Measurements from ENCODE around the gene PACSIN1.

PACSIN1 gene

DNA sequence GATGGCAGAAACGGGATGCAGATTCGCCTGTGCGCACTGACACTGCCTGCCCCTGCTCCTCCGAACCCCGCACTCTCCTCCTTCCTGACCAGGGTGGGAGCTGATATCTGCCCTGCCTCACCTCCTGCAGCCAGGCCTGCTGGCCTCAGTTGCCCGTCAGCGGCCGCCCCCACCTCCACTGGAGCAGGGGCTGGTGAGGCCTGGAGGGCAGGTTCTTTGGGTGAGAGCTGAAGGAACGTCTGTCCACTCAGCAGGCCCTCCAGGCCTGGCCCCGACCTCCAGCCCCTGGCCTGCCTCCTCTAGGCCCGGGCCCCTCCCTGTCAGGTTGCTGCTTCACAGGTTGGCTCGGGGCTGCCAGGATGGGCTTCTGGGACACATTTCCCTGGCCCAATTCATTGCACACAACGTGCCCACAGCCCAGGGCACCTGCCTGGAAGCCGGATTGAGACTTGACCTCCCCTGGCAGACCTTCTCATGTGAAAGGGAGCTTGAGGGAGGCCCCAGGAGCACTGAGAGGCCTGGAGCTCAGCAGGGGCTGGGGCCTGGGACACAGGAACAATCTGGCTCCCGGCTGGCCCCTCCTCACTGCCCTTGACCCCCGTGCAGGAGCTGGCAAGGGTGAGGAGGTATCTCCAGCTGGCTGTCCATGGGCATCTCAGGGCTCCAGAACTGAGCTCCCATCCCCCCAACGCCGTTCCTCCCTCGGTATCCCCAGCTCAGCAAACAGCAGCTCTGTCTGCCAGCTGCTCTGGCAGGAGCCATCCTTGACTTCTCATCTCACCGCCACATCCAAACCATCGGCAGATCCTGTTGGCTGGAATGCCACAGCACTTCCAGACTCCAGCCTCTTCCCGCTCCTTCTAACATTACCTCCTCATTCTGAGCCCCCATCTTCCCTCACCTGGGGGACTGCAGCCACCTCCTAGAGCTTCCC is 50.8 kb downstream of the PACSIN1 start:
- no peak for DNase-seq

DNA sequence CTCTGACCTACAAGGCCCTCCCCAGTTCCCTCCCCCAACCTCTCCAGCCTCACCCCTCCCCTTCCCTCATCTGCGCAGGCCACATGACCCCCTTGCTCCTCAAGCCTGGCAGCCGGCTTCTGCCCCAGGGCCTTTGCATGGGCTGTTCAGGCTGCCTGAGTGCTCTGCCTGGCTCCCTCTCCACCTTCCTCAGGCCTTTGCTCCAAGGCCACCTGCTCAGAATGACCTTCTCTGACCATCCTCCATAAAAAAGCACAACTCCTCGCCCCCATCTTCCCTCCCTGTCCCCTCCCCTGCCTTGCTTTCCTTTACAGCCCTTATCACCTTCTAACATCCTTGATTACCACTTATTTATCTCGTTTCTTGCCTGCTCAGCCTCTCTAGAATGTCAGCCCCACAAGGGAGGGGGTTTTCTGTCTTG is 51.6 kb downstream of the PACSIN1 start:
- DNase-seq: no peak

DNA sequence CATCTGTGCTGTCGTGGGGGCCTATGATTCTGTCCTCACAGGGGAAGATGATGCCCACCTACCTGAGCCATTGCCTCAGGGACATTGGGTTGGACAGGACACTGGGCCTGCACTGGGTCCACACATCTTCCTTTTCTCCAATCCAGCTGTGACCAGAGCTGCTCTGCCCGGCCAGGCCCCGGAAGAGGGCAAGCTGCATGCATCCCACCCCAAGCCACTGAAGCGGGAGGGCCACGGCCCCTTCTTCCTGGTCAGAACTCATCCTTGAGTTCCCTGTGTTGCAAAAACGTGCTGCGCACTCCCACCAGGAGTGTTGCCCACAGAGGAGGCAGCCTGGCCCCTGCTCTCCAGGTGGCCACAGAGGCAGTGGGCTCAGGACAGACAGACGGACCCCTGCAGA is 52.1 kb downstream of the PACSIN1 start:
- DNase-seq: no peak

DNA sequence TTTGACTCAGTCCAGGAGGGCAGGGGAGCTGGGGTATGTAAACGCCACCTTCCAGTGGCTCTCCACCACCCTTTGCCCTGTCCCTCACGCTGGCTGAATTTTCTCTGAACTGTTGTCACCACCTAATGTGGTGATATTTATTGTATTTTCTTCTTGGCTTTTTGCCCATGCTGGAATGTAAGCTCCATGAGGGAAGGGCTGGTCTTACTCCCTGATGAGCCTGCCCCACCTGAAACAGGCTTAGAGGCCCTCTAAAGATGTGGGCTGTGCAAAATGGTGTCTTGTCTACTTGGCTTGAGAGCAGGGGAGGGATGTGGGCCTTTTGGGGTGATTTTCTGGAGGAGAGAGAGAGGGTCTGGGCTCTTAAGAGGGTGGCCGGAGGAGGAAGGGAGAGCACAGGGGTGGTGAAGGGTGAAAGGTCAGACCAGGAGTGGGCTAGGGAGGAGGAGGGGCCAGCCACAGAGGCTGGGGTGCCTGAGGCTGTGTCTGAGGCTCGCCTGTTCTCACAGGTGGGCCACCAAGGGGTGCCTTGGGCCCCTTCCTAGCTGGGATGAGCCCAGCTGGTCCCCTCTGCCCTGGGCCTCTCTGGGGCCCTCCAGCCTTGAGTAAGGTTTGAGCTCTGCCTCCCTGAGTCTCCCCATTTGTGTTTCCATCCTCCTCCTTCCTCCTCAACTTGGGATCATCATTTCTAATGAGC is 52.9 kb downstream of the PACSIN1 start:
- DNase-seq: no peak

DNA sequence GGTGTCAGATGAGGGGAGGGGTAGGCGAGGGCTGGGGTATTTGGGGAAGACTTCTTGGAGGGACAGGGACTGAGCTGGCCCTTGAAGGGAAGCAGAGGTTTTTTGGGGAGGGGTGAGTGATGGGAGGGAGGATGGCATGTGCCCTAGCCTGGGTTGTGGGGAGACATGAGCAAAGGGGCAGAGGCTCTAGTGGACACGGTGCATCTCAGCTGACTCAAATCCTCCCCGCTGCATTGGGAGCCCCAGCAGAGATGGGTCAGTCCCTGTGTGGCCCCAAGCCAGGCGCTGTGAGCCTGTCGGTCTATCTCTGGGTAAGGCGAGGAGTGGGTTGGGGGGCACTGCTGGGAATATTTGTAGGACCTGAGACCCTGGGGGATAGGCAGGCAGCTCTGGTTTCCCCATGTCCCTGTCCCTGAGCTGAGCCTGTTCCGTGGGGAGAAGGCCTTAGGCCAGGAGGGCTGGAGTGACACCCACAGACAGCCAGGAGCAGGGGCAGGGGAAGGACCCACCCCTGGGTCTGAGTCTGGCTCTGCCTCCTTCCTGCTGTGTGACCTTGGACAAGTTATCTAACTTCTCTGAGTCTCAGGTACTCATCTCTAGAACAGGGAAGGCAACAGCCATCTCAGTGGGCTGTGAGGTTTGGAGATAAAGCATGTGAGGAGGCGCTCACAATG is 54.2 kb downstream of the PACSIN1 start:
- no peak for DNase-seq

DNA sequence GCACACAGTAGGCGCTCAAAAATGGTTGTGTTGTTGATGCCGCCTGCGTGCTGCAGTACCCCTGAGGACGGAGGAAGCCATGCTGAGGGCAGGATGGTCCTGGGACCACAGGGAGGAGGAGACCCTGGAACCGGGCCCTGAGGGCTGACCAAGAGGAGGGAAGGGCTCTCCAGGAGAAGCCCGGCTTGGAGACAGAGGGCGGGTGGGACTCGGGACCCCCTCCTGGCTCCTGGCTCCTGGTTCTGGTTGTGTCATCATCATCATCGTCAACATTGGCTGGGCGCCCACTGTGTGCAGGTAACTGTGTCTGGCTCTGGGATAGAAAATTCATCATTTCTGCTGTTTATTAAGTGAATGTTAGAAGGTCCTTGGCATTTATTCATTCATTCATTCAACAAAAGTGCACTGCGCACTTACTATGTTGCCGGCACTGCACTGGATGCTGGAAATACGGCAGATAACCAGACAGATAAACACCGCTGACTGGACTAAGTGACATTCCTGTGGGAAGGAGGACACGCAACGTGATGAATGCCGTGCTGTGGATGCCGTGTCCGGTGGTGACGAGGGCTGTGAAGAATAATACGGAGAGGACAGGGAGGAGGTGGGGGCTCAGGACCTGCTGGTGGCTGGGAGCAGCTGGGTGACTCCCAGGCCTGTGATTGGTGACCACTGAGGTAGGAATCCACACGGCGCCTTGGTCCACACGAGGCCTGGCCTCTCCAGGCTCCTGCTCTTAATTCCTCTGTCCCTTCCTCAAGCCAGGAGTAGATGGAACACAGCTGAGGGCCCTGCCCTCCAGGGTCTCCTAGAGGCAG is 55.0 kb downstream of the PACSIN1 start:
- DNase-seq: no peak

DNA sequence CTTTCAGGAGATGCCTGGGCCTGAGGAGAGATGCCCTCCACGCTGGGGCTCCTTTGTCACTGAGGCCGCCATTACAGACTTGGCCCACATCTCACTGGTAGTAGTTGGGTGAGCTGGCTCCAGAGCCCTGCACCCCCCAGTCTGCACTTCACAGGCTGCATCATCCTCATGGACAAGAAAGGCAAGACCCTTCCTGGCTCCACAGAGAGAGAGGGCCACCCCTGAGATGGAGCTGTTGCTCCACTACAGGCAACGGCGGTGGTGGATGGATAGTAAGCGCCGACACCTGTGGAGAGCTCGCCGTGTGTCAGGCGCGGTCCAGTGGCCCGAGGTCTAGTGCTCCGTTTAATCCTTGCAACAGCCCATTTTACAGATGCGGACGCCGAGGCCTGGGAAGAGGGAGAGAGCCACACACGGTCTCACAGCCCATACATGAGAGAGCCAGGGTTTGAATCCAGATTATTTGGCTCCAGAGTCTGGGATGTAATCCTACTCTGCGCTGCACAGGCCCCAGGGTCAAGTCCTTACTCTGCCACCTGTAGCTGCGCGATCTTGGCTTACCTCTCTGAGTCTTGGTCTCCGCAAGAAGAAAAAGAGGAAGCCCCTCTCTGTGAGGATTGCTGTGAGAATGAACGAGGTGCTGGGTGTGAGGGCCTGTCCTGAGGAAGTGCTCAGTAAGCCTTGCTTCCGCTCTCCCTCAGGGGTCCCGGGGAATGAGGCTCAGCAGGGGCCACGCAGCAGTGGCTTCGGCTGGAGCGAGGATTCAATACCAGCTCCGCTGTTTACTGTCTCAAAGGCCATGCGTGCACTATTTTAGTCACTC is 55.8 kb downstream of the PACSIN1 start:
- DNase-seq: no peak

DNA sequence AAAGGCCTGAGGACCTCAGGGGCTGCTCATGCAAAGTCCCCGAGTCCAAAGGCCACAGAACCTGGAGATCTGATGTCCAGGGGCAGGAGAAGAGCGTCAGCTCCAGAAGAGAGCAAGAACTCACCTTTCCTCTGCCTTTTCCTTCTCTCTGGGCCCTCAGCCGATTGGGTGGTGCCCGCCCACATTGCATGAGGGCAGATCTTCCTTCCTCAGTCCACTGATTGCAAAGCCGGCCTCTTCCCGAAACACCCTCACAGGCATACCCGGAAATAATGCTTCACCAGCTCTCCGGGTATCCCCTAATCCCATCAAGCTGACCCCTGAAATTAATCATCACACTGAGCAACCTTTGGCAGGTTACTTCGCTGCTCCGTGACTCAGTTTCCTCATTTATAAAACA is 56.9 kb downstream of the PACSIN1 start:
- DNase-seq: no peak

DNA sequence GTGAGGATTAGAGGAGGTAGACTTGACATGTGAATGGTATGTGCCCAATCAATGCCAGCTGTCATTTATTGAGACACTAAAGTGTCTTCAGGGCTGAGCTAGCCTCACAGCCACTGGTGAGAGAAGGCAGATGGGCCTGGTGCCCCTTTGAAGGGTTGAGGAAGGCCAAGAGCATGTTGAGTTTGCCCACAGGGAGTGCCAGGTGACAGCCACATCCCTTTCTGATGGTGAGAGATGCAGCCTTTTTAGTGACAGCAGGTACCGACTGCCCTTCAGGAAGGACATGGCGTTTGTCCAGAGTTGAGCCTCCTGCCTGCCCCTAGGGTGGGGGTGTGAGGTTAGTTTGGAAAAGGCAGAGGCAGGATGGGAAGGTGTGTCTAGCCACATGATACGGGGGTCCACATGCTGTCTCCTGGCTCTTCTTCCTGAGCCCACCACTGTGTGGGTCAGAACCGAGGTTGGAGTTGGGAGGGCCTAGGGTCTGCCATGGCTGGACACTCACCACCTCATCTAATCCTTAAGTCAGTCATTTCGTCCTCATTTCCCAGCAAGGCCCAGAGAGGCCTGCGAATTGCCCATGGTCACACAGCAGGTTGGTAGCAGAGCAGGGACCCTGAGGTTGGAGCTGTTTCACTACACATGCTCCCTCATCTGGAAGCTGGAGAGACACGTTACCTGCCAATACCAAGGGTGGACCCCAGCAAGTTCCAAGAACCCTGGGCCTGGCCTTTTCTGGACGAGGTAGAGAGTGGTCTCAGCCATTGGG is 57.7 kb downstream of the PACSIN1 start:
- DNase-seq: no peak

DNA sequence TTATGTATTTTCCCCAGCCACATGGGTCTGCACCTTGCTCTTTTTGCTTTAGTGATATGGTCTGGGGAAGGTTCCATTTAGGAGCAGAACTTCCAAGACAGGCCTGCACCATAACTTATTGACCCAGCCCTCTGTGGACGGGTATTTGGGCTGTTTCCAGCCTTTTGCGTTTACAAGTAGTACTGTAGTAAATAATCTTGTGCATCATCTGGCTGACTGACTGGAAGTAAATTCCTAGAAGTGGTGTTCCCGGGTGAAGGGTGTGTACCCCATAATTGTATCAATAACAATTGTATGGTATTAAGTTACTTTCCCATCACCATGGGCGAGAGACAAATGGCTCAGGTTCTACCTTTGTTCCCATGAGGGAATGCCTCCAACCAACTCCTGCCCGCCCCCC is 58.6 kb downstream of the PACSIN1 start:
- no peak for DNase-seq

DNA sequence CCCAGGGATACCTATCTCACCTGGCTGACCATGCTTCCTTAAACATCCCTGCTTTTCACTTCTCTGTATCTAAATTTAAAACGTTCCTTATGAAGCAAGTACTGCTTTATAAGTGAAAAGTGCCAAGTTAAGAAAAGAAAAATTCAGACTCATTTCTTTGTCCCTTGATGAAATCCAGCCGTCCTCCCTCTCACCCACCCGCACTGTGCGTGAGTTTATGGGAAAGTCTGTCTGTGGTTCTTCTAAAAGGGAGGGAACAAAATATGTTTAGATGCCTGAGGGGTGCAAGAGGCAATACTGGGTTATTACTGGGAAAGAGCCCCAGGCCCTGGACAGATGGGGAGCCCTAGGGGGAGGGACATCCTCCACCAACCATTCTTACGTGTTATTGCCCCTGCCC is 59.1 kb downstream of the PACSIN1 start:
- DNase-seq: no peak

DNA sequence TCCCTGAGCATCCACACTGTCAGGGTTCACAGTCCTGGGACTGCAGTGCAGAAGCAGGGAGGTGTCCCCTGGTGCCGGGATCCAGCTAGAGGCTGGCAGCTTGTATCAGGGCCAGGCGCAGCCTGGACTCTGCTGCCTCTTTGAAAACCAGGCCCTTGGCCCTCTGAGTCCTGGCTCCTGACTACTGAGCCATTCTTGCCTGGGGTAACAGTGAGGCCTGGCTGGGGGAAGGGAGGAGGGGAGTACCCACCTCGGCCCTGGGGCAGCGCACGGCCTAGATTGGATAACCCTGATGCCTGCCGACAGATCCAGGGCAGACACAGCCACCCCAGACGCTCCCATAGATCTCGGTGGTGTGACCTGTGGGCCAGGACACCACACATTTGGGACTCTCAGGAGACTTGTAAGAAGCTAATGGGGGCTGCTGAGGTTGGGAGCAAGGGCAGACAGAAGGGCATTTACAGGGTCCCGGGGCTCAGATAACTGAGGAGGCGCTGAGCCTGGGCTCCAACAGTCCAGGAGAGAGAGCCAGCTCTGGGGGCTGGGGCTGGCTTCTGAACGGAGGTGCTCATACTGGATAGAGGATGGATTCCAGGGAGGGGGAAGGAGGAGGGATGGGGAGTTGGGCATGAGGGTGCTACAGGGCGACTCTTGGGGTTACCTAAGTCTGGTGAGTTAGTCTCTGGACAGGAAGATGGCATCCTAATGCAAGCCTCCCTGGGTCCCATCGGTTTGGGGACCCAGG is 59.7 kb downstream of the PACSIN1 start:
- no peak for DNase-seq

DNA sequence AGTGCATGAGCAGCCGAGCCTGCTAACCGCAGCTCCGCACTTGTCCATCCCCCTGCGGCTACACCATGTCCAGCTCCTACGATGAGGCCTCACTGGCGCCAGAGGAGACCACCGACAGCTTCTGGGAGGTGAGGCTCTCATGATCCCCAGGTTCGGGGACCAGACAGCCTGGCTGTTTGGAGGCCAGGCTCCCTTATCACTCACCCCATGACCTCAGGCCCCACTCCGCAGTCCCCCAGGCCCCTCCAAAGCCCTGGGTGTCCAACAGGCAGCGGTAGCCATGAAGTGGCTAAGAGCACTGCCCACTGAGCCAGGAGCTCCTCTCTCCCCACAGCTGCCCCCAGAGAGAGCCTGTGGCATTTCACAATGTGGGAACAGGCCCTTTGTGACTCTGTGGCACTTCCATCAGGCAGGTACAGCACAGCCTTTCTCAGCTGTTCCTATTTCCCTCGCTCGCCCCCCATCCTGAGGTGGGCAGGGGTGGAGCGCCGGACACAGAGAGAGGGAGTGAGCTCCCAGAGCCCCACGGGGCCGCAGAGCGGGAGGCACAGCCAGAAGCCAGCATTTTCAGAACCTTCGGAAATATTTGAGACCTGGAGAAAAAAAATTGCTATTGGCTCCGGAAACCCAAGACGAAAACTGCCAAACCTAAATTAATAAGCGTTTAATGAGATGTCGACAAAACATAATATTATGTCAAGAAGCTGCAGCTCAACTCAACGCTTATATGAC is 60.5 kb downstream of the PACSIN1 start:
- DNase-seq: no peak

DNA sequence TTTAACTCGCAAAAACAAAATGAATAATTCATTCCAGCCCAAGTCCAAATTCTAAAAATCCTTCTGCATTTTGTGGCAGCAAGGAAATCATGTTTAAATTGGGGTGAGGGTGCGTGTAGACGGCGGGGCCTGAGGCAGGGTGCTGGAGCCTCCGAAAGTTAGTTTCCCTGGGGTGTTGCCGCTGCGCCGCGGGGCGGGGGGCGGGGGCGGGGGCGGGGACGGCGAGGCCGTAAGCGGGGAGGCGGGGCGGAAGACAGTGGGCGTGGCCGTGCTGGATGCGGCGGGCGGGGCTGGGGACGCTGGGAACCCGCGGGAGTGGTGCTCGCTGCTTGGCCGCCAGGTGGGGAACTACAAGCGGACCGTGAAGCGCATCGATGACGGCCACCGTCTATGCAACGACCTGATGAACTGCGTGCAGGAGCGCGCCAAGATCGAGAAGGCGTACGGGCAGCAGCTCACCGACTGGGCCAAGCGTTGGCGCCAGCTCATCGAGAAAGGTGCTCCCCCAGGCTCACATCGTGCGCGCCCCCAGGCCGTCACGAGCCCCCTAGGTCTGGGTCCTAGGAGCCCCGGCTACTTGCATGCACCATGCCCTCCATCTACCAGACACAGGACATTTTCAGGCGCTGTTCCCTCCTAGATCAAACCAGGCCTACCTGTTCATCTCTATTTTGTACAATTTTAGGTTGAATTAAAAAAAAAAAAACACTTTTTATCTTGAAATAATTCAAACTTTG is 61.3 kb downstream of the PACSIN1 start:
- peak; percentile 93 for DNase-seq

DNA sequence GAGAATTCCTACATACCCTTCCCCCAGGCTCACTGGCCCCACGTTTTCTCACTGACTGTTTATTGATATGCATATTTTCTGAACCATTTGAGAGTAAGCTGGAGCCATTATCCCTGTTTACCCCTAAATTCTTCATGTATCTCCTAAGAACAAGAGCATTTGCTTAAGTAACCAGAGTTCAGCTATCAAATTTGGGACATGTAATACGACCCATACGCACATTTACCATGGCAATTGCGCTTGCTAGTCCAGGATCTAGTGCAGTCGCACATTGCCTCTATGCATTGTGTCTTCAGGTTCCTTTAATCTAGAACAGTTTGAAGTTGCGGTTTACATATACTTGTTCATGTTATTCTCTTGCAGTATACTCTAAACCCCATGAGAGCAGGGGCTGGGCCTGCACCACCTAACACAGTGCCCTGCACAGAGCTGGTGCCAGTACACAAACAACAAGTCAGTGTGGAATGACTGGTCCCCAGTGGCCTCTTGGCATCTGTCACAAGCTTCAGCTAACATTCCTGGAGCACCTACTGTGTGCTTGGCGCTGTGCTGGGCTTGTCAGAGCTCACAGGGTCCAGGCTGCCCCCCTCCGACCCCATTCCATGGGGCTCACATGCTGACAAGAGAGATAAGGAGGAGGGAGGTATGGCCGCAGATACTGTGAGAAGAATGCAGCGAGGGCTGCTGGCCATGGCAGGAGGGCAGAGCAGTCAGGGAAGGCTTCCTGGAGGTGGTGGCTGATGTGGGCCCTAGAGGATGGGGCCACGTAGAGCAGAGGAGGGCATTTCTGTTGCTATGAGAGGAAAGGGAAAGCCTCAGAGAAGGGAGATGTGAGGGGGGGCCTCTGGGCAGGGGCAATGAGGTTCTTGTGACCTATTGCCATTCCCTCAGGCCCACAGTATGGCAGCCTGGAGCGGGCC is 62.1 kb downstream of the PACSIN1 start:
- DNase-seq: no peak

DNA sequence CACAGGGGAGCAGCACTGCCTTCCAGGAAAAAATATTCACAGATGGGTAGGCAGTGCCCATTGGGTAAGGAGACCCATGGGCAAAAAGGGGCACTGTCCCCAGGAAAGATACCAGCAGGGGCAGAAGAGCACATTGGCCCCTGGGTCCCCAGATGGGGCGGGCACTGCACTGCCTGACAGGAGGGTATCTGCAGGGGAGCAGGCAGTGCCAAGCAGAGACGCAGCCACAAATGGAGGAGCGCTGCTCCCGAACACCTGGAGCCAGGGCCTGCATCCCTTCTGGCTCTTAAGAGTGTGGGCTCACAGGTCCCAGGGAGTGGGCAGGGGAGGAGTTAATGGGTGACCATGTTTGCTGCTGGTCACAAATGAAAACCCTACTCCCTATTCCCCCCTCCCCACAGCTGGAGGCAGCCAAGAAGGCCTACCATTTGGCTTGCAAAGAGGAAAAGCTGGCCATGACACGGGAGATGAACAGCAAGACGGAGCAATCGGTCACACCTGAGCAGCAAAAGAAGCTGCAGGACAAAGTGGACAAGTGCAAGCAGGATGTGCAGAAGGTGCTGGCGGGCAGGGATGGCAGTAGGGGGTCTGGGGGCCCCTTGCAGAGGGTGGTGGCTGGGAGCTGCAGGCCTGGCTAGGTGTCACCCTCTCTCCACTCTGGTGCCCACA is 63.3 kb downstream of the PACSIN1 start:
- DNase-seq: no peak

DNA sequence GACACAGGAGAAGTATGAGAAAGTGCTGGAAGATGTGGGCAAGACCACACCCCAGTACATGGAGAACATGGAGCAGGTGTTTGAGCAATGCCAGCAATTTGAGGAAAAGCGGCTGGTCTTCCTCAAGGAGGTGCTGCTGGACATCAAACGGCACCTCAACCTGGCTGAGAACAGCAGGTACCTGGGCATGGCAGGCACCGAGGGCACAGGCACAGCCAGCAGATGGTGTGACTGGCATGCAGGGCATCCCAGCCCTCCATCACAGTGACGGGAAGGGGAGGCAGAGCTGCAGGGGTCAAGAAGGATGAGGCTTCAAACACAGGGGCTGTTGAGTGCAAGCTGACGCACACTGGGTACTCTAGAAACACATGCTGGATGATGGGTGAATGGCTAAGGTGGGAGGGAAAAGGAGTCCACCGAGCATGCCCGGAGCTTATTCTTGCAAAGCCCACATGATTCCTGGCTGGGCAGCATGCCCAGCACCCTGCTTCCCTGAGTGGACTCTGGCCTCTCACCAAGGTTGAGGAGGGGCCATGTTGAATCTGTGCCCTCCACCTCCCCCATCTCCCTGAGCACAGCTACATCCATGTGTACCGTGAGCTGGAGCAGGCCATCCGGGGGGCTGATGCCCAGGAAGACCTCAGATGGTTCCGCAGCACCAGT is 63.9 kb downstream of the PACSIN1 start:
- peak; percentile 31 for DNase-seq
